Measurements from ENCODE around the gene KCTD2. TPM values are rescaled to one million over a fixed set of nuclear protein-coding genes. Genes with fewer than 3 reads are reported as not detected.

Gene KCTD2
- polyA plus RNA-seq, 2 of the 4 experiments (the other 2 are of a cell fraction): 18.8 to 31.3 TPM

DNA sequence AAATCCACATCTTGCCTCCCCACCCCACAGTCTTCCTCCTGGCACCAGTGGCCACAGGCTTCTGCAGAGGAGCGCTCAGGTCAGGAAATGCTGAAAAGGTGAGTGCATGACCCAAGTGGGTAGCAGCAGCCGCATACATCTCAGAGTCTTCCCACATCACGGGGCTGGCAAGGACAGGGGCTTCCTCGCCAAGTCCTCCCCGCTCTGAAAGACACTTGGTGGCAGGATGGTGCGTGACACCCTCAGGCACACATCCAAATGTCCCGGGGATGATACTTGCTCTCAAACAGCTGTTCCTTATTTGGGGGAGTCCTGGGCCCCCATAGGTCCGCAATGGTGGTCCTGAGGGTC is 32.0 kb downstream of the KCTD2 start:
- DNase-seq (ENCODE audit: low read depth in 1 of 2, low spot score in 1 of 2) (peak; percentile 39 to 61), FAIRE-seq (no peak), ATAC-seq (peak; percentile 51 to 56; a peak in 5 of 6 replicates)
- peaks cover 45% of the 10 kb centered on the region for H3K4me1 ChIP-seq
- H3K27ac ChIP-seq: peak overlapping the region; percentile 78 to 86
- ChIA-PET CTCF (interaction anchor here (1.0 to 81.8 kb wide), 7 partner anchors 9 to 122 kb away, joined by 3 to 3429 read pairs (median 11); partner anchors contain the start of genes ARMC7, NT5C and SLC16A5), POLR2A (interaction anchor here (1.0 to 1.6 kb wide), 2 partner anchors 9 to 45 kb away, joined by 3 to 18 read pairs; partner anchors contain the start of gene SLC16A5)
- no peaks in the 10 kb centered on the region for H3K9me3 ChIP-seq
- no peak overlapping the region for H3K4me3 ChIP-seq
- WGBS (ENCODE audit: missing lambda C conversion rate): 35% methylated on average over 8 of the region's 8 CpGs
- peak overlapping the region; percentile 75 for H3K4me2 ChIP-seq
- no peak for TF ChIP-seq HDAC2 (IDR thresholded peaks at IDR 0.05)
- TF ChIP-seq MAZ (IDR thresholded peaks at IDR 0.05; ENCODE audit: borderline replicate concordance, low read depth, low read length): no peak
- TF ChIP-seq HEYL (CRISPR knock-in tag; IDR thresholded peaks at IDR 0.05): no peak
- no peak for TF ChIP-seq NFE2L2 (conservative IDR thresholded peaks at IDR 0.05; ENCODE audit: low read length)

DNA sequence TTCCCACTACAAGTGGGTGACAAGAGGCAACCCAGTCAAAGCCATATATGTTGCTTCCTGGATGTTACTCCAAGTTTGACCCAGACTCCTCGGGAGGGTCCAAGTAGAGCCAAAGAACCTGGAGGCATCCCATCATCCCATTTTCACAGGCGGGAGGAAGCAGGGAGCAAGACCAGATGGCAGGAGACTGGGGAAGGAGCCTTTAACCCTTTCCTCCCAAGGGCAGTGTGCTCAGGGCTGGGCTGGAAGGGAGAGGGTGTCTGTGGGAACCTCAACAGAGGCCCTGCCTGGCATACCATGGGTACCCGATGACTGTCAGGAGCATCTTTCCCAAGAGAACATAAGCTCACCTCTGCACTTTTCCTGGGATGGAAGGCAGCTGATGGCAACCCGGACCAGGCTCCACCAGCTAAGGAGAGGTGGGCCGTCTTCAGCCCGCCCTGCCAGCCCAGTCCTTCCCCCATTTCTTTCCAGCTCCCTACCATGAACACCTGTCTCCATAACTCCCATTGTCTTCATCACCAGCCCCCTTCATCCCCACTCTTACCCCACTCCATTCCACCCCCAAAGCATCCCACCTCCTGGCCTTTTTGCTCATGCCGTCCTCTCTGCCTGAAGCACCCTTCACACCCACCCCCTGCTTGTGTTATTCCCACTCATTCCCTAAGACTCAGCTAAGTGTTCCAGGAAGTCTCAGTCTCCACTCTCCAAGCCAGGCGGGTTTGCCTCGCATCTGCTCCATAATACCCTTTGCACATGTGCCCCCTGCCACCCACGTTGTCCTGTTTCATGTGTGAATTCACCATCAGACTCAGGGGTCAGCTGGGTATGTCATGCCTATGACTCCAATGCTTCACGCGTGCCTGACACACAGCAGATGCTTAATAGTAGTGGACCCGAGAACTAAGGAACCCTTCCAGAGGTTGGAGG is 34.9 kb downstream of the KCTD2 start:
- CTCF ChIA-PET: interaction anchor here (2.3 to 81.8 kb wide), 4 partner anchors 12 to 120 kb away, joined by 10 to 3429 read pairs (median 158); partner anchors contain the start of genes ARMC7 and NT5C
- H3K9me3 ChIP-seq: no peaks in the 10 kb centered on the region
- ATAC-seq (no peak), DNase-seq (ENCODE audit: low read depth in 1 of 2, low spot score in 1 of 2) (no peak), FAIRE-seq (no peak)
- no peak for TF ChIP-seq CHD2 (IDR thresholded peaks at IDR 0.05; ENCODE audit: low read length, partially characterized antibody)
- no peak for TF ChIP-seq PHF8 (IDR thresholded peaks at IDR 0.05; ENCODE audit: borderline replicate concordance, low read depth)
- no peak for TF ChIP-seq ZC3H11A (IDR thresholded peaks at IDR 0.05)
- no peak for TF ChIP-seq RNF2 (IDR thresholded peaks at IDR 0.05; ENCODE audit: borderline replicate concordance, low read depth)
- TF ChIP-seq, protein P1, sequence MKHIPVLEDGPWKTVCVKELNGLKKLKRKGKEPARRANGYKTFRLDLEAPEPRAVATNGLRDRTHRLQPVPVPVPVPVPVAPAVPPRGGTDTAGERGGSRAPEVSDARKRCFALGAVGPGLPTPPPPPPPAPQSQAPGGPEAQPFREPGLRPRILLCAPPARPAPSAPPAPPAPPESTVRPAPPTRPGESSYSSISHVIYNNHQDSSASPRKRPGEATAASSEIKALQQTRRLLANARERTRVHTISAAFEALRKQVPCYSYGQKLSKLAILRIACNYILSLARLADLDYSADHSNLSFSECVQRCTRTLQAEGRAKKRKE (CRISPR knock-in tag; IDR thresholded peaks at IDR 0.05; ENCODE audit: low read depth): no peak
- no peak overlapping the region for H3K4me2 ChIP-seq
- POLR2A ChIA-PET: interaction anchor here (1.5 kb wide), 1 partner anchor 14 kb away, joined by 3 read pairs; no protein-coding TSS in a partner anchor
- H3K4me1 ChIP-seq: peaks cover 63% of the 10 kb centered on the region
- WGBS (ENCODE audit: missing lambda C conversion rate): 83% methylated on average over 13 of the region's 13 CpGs
- no peak overlapping the region for H3K4me3 ChIP-seq
- peak overlapping the region in 1 of 2 experiments; percentile 51; a peak in 3 of 6 replicates for H3K27ac ChIP-seq

DNA sequence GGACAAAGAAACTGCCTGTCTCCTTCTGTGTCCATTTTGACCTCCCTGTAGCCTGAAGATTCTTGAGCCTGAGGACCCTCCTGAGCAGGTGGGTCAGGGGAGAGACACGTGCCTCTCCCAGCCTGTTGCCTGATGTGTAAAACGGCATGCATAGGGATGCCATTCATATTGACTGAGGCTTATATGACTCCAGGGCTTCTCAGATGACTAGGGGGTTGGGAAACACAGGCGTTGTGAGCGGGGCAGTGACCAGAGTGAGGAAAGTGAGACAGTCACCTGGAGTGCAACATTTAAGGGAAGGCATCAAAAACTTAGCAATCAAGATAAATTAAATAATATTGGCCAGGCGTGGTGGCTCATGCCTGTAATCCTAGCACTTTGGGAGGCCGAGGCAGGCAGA is 35.7 kb downstream of the KCTD2 start:
- POLR2A ChIA-PET: no interaction called here
- TF ChIP-seq NFE2L2 (conservative IDR thresholded peaks at IDR 0.05; ENCODE audit: low read length) (no peak), CBX2 (IDR thresholded peaks at IDR 0.05; ENCODE audit: borderline replicate concordance, low read depth) (no peak), JUNB (IDR thresholded peaks at IDR 0.05) (no peak), NR3C1 (IDR thresholded peaks at IDR 0.05) (no peak), HOXB5 (CRISPR knock-in tag; IDR thresholded peaks at IDR 0.05) (no peak), SMC3 (IDR thresholded peaks at IDR 0.05) (no peak), CHD4 (IDR thresholded peaks at IDR 0.05; ENCODE audit: borderline replicate concordance) (no peak), RFX5 (IDR thresholded peaks at IDR 0.05) (no peak), EP300 (IDR thresholded peaks at IDR 0.05) (no peak), EHF (CRISPR knock-in tag; IDR thresholded peaks at IDR 0.05) (no peak), KDM1A (IDR thresholded peaks at IDR 0.05; ENCODE audit: low read depth) (no peak), ESRRA (IDR thresholded peaks at IDR 0.05; ENCODE audit: borderline replicate concordance, low read length) (no peak), MAZ (IDR thresholded peaks at IDR 0.05; ENCODE audit: borderline replicate concordance, low read depth, low read length) (no peak), POLR2A (IDR thresholded peaks at IDR 0.05; ENCODE audit: low read length) (no peak), POLR2AphosphoS2 (conservative IDR thresholded peaks at IDR 0.05; ENCODE audit: low read length) (no peak), CHD2 (IDR thresholded peaks at IDR 0.05; ENCODE audit: low read length, partially characterized antibody) (no peak), RARB (CRISPR knock-in tag; IDR thresholded peaks at IDR 0.05) (no peak)
- TF ChIP-seq, protein P1 (CRISPR knock-in tag; IDR thresholded peaks at IDR 0.05; ENCODE audit: low read depth): no peak
- TF ChIP-seq, protein P2, sequence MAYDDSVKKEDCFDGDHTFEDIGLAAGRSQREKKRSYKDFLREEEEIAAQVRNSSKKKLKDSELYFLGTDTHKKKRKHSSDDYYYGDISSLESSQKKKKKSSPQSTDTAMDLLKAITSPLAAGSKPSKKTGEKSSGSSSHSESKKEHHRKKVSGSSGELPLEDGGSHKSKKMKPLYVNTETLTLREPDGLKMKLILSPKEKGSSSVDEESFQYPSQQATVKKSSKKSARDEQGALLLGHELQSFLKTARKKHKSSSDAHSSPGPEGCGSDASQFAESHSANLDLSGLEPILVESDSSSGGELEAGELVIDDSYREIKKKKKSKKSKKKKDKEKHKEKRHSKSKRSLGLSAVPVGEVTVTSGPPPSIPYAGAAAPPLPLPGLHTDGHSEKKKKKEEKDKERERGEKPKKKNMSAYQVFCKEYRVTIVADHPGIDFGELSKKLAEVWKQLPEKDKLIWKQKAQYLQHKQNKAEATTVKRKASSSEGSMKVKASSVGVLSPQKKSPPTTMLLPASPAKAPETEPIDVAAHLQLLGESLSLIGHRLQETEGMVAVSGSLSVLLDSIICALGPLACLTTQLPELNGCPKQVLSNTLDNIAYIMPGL (CRISPR knock-in tag; IDR thresholded peaks at IDR 0.05; ENCODE audit: borderline replicate concordance): no peak
- H3K27ac ChIP-seq: peak overlapping the region in 1 of 2 experiments; percentile 51; a peak in 3 of 6 replicates
- ATAC-seq: no peak
- DNase-seq (ENCODE audit: low read depth in 1 of 2, low spot score in 1 of 2): no peak
- no peak for FAIRE-seq
- H3K4me2 ChIP-seq: no peak overlapping the region
- H3K4me1 ChIP-seq: peaks cover 63% of the 10 kb centered on the region
- 84% methylated on average over 6 of the region's 6 CpGs for WGBS (ENCODE audit: missing lambda C conversion rate)
- H3K9me3 ChIP-seq: no peaks in the 10 kb centered on the region
- no peak overlapping the region for H3K4me3 ChIP-seq
- CTCF ChIA-PET: interaction anchor here (2.3 to 81.8 kb wide), 4 partner anchors 13 to 119 kb away, joined by 10 to 3429 read pairs (median 158); partner anchors contain the start of genes ARMC7 and NT5C
